Colonic mucosa (tissue), 4 donors: ENCODE measurements around the gene KCNN4. TPM values are rescaled to one million over a fixed set of nuclear protein-coding genes. Genes with fewer than 3 reads are reported as not detected.
A peak's percentile ranks its signal among the peaks of the same experiment; 100 is the strongest.

Experiments
- DNase-seq: peaks from one replicate; pipeline ENCODE4 v3.0.0-alpha.2; 2020
- H3K27ac ChIP-seq: fragments of 200-600 bp; one replicate; pipeline ENCODE4 v1.8.0; 2021
- H3K27me3 ChIP-seq: fragments of 200-600 bp; one replicate; pipeline ENCODE4 v1.8.0; 2021
- H3K36me3 ChIP-seq: fragments of 200-600 bp; one replicate; pipeline ENCODE4 v1.8.0; 2021
- H3K4me1 ChIP-seq: fragments of 200-600 bp; one replicate; pipeline ENCODE4 v1.8.0; 2021; ENCODE audit warnings: mild to moderate bottlenecking
- H3K4me3 ChIP-seq: fragments of 200-600 bp; one replicate; pipeline ENCODE4 v1.8.0; 2021
- H3K9ac ChIP-seq, 2 donors: one replicate each; pipeline ENCODE4 v1.7.0; 2013; ENCODE audit warnings: control low read depth in 2 of 2, low read depth in 2 of 2, low read length in 2 of 2
- H3K9me3 ChIP-seq: fragments of 200-600 bp; one replicate; pipeline ENCODE4 v1.8.0; 2021
- CTCF ChIP-seq: fragments of 200-600 bp; IDR thresholded peaks from one replicate; pipeline ENCODE4 v1.8.0; 2022; ENCODE audit warnings: antibody characterized with exemption, mild to moderate bottlenecking
- intact Hi-C: fragments of 100-400 bp; cut with DNase I; formaldehyde crosslinking; loops from one replicate; pipeline ENCODE4 v1.14.1; 2022
- total RNA-seq, 2 donors: library from RNA; stranded (reverse); fragmentation: NEBNext Ultra II Directional in 1 of 2; extraction: Animal tissue kit (Norgen Biotek cat#: 25700) in 1 of 2; gene quantifications; one replicate each; pipeline ENCODE4 v1.2.1, GENCODE V29; 2021
- donor health status: healthy.
- donor health status: DM: no; HTN: no; CAD: no.
- donor health status: DM: no; HTN: no; CAD: no.

Gene KCNN4
- total RNA-seq, 2 donors from 2014 or later = 25.4 to 60.9 TPM

- Histone ChIP-seq H3K4me3 (no peak within 1 kb of the TSS), H3K4me1 (peaks cover 5% of the 10 kb centered on the region), H3K9me3 (no peaks in the 10 kb centered on the region), H3K9ac (no peak within 1 kb of the TSS), H3K27me3 (no peaks in the 10 kb centered on the region), H3K36me3 (no peaks in the 10 kb centered on the region), H3K27ac (no peak within 1 kb of the TSS)
- intact Hi-C loops = loop anchor here (10.0 kb wide), 1 partner anchor 258 kb away; no protein-coding TSS in a partner anchor
- TF ChIP-seq CTCF = no peak
- DNase-seq = no peak
Observed at GRCh38 chr19:43802216-43802951, 21.6 kb upstream of the KCNN4 start, which contains the start of gene LYPD5. Gene LYPD5, minus strand, starts transcription at chr19:43802447. Its CDS starts 67 bp downstream, at chr19:43802380.

GRCh38 chr19:43799502-43800142 is 18.8 kb upstream of the KCNN4 start:
- no peak overlapping the region for H3K4me3 ChIP-seq
- H3K9ac ChIP-seq = no peak overlapping the region
- H3K27ac ChIP-seq = peak overlapping the region; percentile 47
- no peaks in the 10 kb centered on the region for H3K27me3 ChIP-seq
- intact Hi-C loops = loop anchor here (10.0 kb wide), 1 partner anchor 255 kb away; no protein-coding TSS in a partner anchor
- no peaks in the 10 kb centered on the region for H3K9me3 ChIP-seq
- peaks cover 10% of the 10 kb centered on the region for H3K4me1 ChIP-seq
- no peak for TF ChIP-seq CTCF
- H3K36me3 ChIP-seq = no peaks in the 10 kb centered on the region
- DNase-seq = peak; percentile 70

- H3K27ac ChIP-seq = peak overlapping the region; percentile 47
- TF ChIP-seq CTCF = no peak
- intact Hi-C loops = no loop called here
- peak overlapping the region in 1 of 2 donors; percentile 62 for H3K9ac ChIP-seq
- peak overlapping the region; percentile 51 for H3K4me3 ChIP-seq
- H3K27me3 ChIP-seq = no peaks in the 10 kb centered on the region
- H3K4me1 ChIP-seq = peaks cover 10% of the 10 kb centered on the region
- no peaks in the 10 kb centered on the region for H3K9me3 ChIP-seq
- H3K36me3 ChIP-seq = no peaks in the 10 kb centered on the region
- DNase-seq = peak; percentile 87
Observed at GRCh38 chr19:43798546-43799409, 18.0 kb upstream of the KCNN4 start.

- H3K9me3 ChIP-seq = no peaks in the 10 kb centered on the region
- peaks cover 10% of the 10 kb centered on the region for H3K4me1 ChIP-seq
- H3K36me3 ChIP-seq = no peaks in the 10 kb centered on the region
- no peak for DNase-seq
- peak overlapping the region in 1 of 2 donors; percentile 62 for H3K9ac ChIP-seq
- intact Hi-C loops = no loop called here
- H3K27me3 ChIP-seq = no peaks in the 10 kb centered on the region
- H3K27ac ChIP-seq = no peak overlapping the region
- peak overlapping the region; percentile 51 for H3K4me3 ChIP-seq
- no peak for TF ChIP-seq CTCF
Observed at GRCh38 chr19:43798026-43798545, 17.3 kb upstream of the KCNN4 start.

- Histone ChIP-seq H3K4me1 (peaks cover 10% of the 10 kb centered on the region), H3K4me3 (no peak overlapping the region), H3K36me3 (no peaks in the 10 kb centered on the region), H3K27ac (no peak overlapping the region), H3K9ac (no peak overlapping the region), H3K27me3 (no peaks in the 10 kb centered on the region), H3K9me3 (no peaks in the 10 kb centered on the region)
- no peak for TF ChIP-seq CTCF
- no peak for DNase-seq
- intact Hi-C loops = no loop called here
Observed at GRCh38 chr19:43797556-43797955, 16.8 kb upstream of the KCNN4 start.
